Keratinocyte (primary cell): ENCODE results near the gene KMT2B.

Experiments
- EZH2 ChIP-seq: IDR thresholded peaks from one replicate; pipeline ENCODE4 v1.6.1; 2012; ENCODE audit warnings: inconsistent platforms, mild to moderate bottlenecking, low read length, moderate library complexity
- TF ChIP-seq, protein P1 (sequence below), 3 experiments: IDR thresholded peaks in 1 of 3; conservative IDR thresholded peaks in 1 of 3; optimal IDR thresholded peaks in 1 of 3; 2 replicates in 2 of 3; 3 replicates in 1 of 3; pipeline versions ENCODE3 to v1.5.1; 2011; ENCODE audit warnings: low read length in 3 of 3, mild to moderate bottlenecking in 3 of 3, moderate library complexity in 2 of 3, control low read depth in 1 of 3, inconsistent platforms in 1 of 3; ENCODE audit not compliant: insufficient read depth in 2 of 3; ENCODE audit errors: extremely low read depth in 1 of 3

DNA sequence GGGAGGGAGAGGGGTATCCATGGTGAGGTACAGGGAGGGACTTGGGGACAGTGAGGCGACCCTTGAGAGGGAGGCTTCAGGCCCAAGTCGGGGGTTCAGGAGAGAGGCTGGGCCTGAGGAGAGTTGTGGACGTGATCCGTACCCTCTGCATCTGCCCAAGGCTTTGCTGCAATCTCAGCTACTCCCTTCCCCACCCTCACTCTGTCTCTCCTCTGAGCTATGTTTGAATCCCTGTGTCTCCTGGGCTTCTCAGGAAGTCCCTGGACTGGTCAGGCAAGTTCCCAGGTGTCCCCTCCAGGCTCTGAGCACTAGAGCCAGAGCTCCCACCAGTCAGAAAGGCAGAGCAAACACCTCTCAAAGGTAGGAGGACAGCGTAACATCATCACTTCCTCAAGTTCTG, 32.4 kb downstream of the KMT2B start:
- TF ChIP-seq, protein P1, sequence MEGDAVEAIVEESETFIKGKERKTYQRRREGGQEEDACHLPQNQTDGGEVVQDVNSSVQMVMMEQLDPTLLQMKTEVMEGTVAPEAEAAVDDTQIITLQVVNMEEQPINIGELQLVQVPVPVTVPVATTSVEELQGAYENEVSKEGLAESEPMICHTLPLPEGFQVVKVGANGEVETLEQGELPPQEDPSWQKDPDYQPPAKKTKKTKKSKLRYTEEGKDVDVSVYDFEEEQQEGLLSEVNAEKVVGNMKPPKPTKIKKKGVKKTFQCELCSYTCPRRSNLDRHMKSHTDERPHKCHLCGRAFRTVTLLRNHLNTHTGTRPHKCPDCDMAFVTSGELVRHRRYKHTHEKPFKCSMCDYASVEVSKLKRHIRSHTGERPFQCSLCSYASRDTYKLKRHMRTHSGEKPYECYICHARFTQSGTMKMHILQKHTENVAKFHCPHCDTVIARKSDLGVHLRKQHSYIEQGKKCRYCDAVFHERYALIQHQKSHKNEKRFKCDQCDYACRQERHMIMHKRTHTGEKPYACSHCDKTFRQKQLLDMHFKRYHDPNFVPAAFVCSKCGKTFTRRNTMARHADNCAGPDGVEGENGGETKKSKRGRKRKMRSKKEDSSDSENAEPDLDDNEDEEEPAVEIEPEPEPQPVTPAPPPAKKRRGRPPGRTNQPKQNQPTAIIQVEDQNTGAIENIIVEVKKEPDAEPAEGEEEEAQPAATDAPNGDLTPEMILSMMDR (optimal IDR thresholded peaks at IDR 0.05 in 1 of 3, IDR thresholded peaks at IDR 0.05 in 1 of 3, conservative IDR thresholded peaks at IDR 0.05 in 1 of 3; ENCODE audit: extremely low read depth in 1 of 3, insufficient read depth in 2 of 3, low read length in 3 of 3) = no peak
- TF ChIP-seq EZH2 = no peak
